Measurements from ENCODE around the gene ATP1B1. TPM values are rescaled to one million over a fixed set of nuclear protein-coding genes. Genes with fewer than 3 reads are reported as not detected.

The ATP1B1 gene
- total RNA-seq, 1 experiment from 2014 or later, result 44.4 TPM

- Histone ChIP-seq H4K91ac (ENCODE audit: insufficient read length, low read depth, low read length) (no peak overlapping the region), H2BK120ac (ENCODE audit: low read depth, low read length, poor library complexity, severe bottlenecking) (no peak overlapping the region), H2AFZ (ENCODE audit: low read length) (no peak overlapping the region), H4K20me1 (ENCODE audit: control insufficient read depth, insufficient read depth, insufficient read length) (no peaks in the 10 kb centered on the region), H3K27ac (ENCODE audit: insufficient read length, low read depth, low read length) (no peak overlapping the region), H3K4me2 (ENCODE audit: insufficient read depth, insufficient read length, low read length) (no peak overlapping the region), H3K23ac (ENCODE audit: insufficient read length, low read depth, low read length) (no peak overlapping the region), H3K27me3 (ENCODE audit: insufficient read depth, low read length) (no peaks in the 10 kb centered on the region), H3K23me2 (ENCODE audit: insufficient read length, low read depth, low read length, poor library complexity, severe bottlenecking) (no peaks in the 10 kb centered on the region), H2BK15ac (ENCODE audit: low read depth, low read length) (no peak overlapping the region), H3K4me1 (ENCODE audit: insufficient read depth, low read length) (peaks cover 7% of the 10 kb centered on the region; the same call in 1 of the 2 replicates), H2BK20ac (ENCODE audit: low read depth, low read length, poor library complexity, severe bottlenecking) (no peak overlapping the region), H2BK12ac (ENCODE audit: insufficient read length, low read depth, low read length) (no peak overlapping the region), H3K9me3 (ENCODE audit: control insufficient read depth, low read depth, low read length) (no peaks in the 10 kb centered on the region), H2BK5ac (ENCODE audit: insufficient read length, low read length) (no peak overlapping the region), H4K5ac (ENCODE audit: insufficient read length, low read depth, low read length) (no peak overlapping the region), H3K9ac (ENCODE audit: extremely low read depth, insufficient read length, low read length) (no peak overlapping the region), H3K79me2 (ENCODE audit: insufficient read depth, low read length) (no peaks in the 10 kb centered on the region), H2AK5ac (ENCODE audit: insufficient read length, low read length) (no peak overlapping the region), H3K14ac (ENCODE audit: insufficient read depth, low read length) (no peak overlapping the region), H3K18ac (ENCODE audit: insufficient read length, low read depth, low read length) (no peak overlapping the region), H3K56ac (ENCODE audit: insufficient read length, low read depth, low read length) (no peak overlapping the region), H4K8ac (replicated peaks; ENCODE audit: insufficient read length, low read depth, low read length) (no peak overlapping the region), H3T11ph (ENCODE audit: low read length) (no peak overlapping the region), H3K79me1 (ENCODE audit: insufficient read depth, low read depth, low read length, poor library complexity, severe bottlenecking) (no peaks in the 10 kb centered on the region), H3K4ac (ENCODE audit: low read depth, low read length) (no peak overlapping the region)
- H3K27me3 Mint-ChIP-seq (ENCODE audit: low read depth), result peaks cover 5% of the 10 kb centered on the region
- H3K4me1 Mint-ChIP-seq, result peaks cover 11 to 20% of the 10 kb centered on the region in 2 experiments
- H3K36me3 Mint-ChIP-seq (ENCODE audit: insufficient read depth in 1 of 3, low read depth in 3 of 3), result no peaks in the 10 kb centered on the region; a peak in 1 of 7 replicates
- no peak for DNase-seq
- TF ChIP-seq, protein P1, sequence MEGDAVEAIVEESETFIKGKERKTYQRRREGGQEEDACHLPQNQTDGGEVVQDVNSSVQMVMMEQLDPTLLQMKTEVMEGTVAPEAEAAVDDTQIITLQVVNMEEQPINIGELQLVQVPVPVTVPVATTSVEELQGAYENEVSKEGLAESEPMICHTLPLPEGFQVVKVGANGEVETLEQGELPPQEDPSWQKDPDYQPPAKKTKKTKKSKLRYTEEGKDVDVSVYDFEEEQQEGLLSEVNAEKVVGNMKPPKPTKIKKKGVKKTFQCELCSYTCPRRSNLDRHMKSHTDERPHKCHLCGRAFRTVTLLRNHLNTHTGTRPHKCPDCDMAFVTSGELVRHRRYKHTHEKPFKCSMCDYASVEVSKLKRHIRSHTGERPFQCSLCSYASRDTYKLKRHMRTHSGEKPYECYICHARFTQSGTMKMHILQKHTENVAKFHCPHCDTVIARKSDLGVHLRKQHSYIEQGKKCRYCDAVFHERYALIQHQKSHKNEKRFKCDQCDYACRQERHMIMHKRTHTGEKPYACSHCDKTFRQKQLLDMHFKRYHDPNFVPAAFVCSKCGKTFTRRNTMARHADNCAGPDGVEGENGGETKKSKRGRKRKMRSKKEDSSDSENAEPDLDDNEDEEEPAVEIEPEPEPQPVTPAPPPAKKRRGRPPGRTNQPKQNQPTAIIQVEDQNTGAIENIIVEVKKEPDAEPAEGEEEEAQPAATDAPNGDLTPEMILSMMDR (conservative IDR thresholded peaks at IDR 0.05), result no peak
- no peaks in the 10 kb centered on the region for H3K9me3 Mint-ChIP-seq
- WGBS (ENCODE audit: extremely low coverage, insufficient read length, low lambda C conversion rate), result no CpG with 5 or more reads among the region's 2 CpGs
- no peak overlapping the region for H3K27ac Mint-ChIP-seq
- no peak overlapping the region for H3K4me3 Mint-ChIP-seq
Observed at GRCh38 chr1:169099561-169099960, 6.9 kb upstream of the ATP1B1 start.

Data from H9 (cell line).